Measurements from ENCODE around the gene FAM180A.

DNA sequence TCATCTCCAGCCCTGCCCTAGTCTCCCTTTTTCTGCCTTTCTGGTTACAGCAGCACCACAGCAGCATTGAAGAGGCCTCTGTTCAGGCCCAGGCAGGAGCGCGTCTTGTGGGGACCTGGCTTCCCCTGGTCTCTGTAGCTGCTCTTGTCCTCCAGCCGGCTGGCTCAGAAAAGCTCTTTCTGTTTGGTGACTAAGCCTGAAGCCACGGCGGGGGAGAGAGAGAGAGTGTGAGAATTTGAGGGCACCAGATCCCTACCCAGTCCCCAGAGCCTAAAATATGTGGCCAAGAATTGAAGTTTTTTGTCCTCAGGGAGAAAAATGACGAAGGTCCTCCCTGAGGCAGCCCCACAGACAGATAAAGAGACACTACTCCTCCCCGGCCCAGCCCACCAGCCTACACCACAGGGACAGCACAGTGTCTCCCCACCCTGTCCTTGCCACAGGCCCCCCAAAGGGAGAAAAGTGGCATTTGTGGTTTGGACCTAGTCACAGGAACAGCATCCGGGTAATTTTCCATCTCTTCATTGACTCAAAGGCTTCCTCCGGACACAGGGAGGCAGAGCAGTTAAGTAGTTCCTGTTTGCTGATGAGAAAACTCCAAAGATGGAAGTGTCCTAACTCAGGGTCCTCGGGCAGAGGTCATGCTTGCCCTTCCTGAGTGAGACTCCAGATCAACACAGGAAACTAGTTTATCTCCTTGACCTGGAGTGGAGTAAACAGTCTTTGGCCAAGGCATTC, 13.3 kb upstream of the FAM180A start:
- TF ChIP-seq, protein P1, sequence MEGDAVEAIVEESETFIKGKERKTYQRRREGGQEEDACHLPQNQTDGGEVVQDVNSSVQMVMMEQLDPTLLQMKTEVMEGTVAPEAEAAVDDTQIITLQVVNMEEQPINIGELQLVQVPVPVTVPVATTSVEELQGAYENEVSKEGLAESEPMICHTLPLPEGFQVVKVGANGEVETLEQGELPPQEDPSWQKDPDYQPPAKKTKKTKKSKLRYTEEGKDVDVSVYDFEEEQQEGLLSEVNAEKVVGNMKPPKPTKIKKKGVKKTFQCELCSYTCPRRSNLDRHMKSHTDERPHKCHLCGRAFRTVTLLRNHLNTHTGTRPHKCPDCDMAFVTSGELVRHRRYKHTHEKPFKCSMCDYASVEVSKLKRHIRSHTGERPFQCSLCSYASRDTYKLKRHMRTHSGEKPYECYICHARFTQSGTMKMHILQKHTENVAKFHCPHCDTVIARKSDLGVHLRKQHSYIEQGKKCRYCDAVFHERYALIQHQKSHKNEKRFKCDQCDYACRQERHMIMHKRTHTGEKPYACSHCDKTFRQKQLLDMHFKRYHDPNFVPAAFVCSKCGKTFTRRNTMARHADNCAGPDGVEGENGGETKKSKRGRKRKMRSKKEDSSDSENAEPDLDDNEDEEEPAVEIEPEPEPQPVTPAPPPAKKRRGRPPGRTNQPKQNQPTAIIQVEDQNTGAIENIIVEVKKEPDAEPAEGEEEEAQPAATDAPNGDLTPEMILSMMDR (IDR thresholded peaks at IDR 0.05) = no peak
- no peak for TF ChIP-seq EP300 (IDR thresholded peaks at IDR 0.05)
- TF ChIP-seq POLR2AphosphoS5 (IDR thresholded peaks at IDR 0.05) = no peak

Data from stomach (tissue), 4 donors.